Measurements from ENCODE around the gene SFRP5. TPM values are rescaled to one million over a fixed set of nuclear protein-coding genes. Genes with fewer than 3 reads are reported as not detected.

SFRP5 gene
- total RNA-seq, 1 experiment from 2014 or later, result not detected

DNA sequence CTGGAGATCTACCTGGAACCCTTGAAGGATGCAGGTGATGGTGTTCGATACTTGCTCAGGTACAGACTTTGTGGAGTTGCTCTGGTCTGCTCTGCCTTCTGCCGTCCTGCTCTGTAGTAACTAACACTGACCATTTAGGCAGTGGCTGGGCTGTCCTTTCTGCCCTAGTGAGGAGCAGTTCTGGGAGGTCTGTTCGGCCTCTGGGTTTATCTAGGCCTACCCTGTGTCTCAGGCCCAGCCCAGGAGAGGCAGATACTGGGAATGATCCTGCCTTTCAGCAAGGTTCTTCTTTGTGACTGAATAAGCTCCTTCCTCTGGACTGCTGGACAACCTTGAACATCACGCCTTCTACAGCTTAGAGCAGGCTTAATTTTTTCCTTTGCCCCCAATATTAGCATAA, 33.2 kb downstream of the SFRP5 start:
- Histone ChIP-seq H3K79me2 (ENCODE audit: insufficient read depth, low read length) (peaks cover 62% of the 10 kb centered on the region), H3K4me3 (replicated peaks in 1 of 2; ENCODE audit: low read depth in 1 of 2, low read length in 2 of 2) (peak overlapping the region; percentile 69 to 83), H3K9ac (ENCODE audit: low read length) (no peak overlapping the region), H3K9me2 (ENCODE audit: insufficient read depth) (no peaks in the 10 kb centered on the region), H2AFZ (ENCODE audit: low read depth, low read length, poor library complexity, severe bottlenecking) (no peak overlapping the region), H3K9me3 (ENCODE audit: control insufficient read depth in 1 of 2, insufficient read depth in 1 of 2, low read depth in 1 of 2, low read length in 2 of 2) (no peaks in the 10 kb centered on the region), H3K4me1 (ENCODE audit: control insufficient read depth in 1 of 2, insufficient read depth in 2 of 2, low read length in 2 of 2) (peaks cover 9 to 19% of the 10 kb centered on the region in 2 experiments), H3K36me3 (ENCODE audit: control insufficient read depth in 1 of 2, insufficient read depth in 2 of 2, low read length in 2 of 2) (peaks cover 21 to 29% of the 10 kb centered on the region in 2 experiments; a peak in 3 of 4 replicates), H3K27me3 (ENCODE audit: insufficient read depth, low read length) (no peaks in the 10 kb centered on the region), H3K4me2 (ENCODE audit: low read length) (peak overlapping the region; percentile 85), H4K20me1 (ENCODE audit: insufficient read depth) (no peaks in the 10 kb centered on the region), H3K27ac (ENCODE audit: low read depth, low read length) (no peak overlapping the region)
- TF ChIP-seq ELF1 (IDR thresholded peaks at IDR 0.05; ENCODE audit: borderline replicate concordance, low read depth), result no peak
- TF ChIP-seq, protein P1, sequence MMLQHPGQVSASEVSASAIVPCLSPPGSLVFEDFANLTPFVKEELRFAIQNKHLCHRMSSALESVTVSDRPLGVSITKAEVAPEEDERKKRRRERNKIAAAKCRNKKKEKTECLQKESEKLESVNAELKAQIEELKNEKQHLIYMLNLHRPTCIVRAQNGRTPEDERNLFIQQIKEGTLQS (IDR thresholded peaks at IDR 0.05), result no peak
- no peak for TF ChIP-seq SIN3A (IDR thresholded peaks at IDR 0.05; ENCODE audit: low read depth)
- no peak for TF ChIP-seq POLR2AphosphoS5 (IDR thresholded peaks at IDR 0.05; ENCODE audit: low read depth, low read length)
- no peak for TF ChIP-seq FOSL1 (IDR thresholded peaks at IDR 0.05; ENCODE audit: low read depth)
- TF ChIP-seq ZFX (IDR thresholded peaks at IDR 0.05), result no peak
- ATAC-seq (no peak), DNase-seq (ENCODE audit: low read depth, low spot score) (no peak)
- intact Hi-C loops (cut with micrococcal nuclease), result no loop called here
- ChIA-PET CTCF (no interaction called here), POLR2A (no interaction called here), RAD21 (ENCODE audit: low non-redundant PET in 1 of 2, low total read pairs in 2 of 2, uncharacterized antibody in 2 of 2, unreplicated experiment in 2 of 2) (no interaction called here)
- no TSS peak for BruUV-seq (replicated peaks)

DNA sequence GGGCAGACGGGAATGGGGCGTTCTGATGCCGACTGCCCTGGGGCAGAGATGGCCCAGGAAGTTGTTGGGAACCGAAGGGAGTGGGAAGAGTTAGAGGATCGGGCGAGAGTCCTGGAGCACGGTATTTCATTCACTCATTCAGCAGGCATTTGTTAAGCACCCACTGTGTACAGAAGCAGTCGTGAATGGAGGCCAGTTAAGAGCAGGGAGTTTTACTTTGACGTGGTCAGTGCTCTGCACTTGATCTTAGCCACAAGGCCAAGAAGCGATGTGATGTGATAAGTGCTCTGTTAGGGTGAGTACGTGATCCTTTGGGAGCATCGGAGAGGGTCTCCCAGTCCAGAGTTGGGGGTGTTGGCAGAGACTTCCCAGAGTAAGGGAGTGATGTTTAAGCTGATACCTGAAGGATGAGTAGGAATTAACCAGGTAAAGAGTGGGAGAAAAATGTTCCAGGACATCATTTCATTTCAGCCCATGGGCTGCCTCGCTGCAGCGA, 34.0 kb downstream of the SFRP5 start:
- H3K27me3 ChIP-seq (ENCODE audit: insufficient read depth, low read length), result no peaks in the 10 kb centered on the region
- peak overlapping the region; percentile 69 to 83 for H3K4me3 ChIP-seq (replicated peaks in 1 of 2; ENCODE audit: low read depth in 1 of 2, low read length in 2 of 2)
- peaks cover 9 to 19% of the 10 kb centered on the region in 2 experiments for H3K4me1 ChIP-seq (ENCODE audit: control insufficient read depth in 1 of 2, insufficient read depth in 2 of 2, low read length in 2 of 2)
- no peaks in the 10 kb centered on the region for H3K9me2 ChIP-seq (ENCODE audit: insufficient read depth)
- POLR2A ChIA-PET, result no interaction called here
- H3K9ac ChIP-seq (ENCODE audit: low read length), result peak overlapping the region; percentile 92
- no peaks in the 10 kb centered on the region for H3K9me3 ChIP-seq (ENCODE audit: control insufficient read depth in 1 of 2, insufficient read depth in 1 of 2, low read depth in 1 of 2, low read length in 2 of 2)
- BruUV-seq (replicated peaks), result no TSS peak
- DNase-seq (ENCODE audit: low read depth, low spot score) (no peak), ATAC-seq (no peak; the same call in 1 of the 2 replicates)
- H3K79me2 ChIP-seq (ENCODE audit: insufficient read depth, low read length), result peaks cover 54% of the 10 kb centered on the region
- H3K36me3 ChIP-seq (ENCODE audit: control insufficient read depth in 1 of 2, insufficient read depth in 2 of 2, low read length in 2 of 2), result peaks cover 17 to 22% of the 10 kb centered on the region in 2 experiments; a peak in 3 of 4 replicates
- peak overlapping the region; percentile 85 for H3K27ac ChIP-seq (ENCODE audit: low read depth, low read length)
- H4K20me1 ChIP-seq (ENCODE audit: insufficient read depth), result no peaks in the 10 kb centered on the region
- peak overlapping the region; percentile 85 for H3K4me2 ChIP-seq (ENCODE audit: low read length)
- no peak overlapping the region for H2AFZ ChIP-seq (ENCODE audit: low read depth, low read length, poor library complexity, severe bottlenecking)
- no peak for TF ChIP-seq JUND (IDR thresholded peaks at IDR 0.05)
- no peak for TF ChIP-seq FOSL1 (IDR thresholded peaks at IDR 0.05; ENCODE audit: low read depth)
- TF ChIP-seq, protein P2, sequence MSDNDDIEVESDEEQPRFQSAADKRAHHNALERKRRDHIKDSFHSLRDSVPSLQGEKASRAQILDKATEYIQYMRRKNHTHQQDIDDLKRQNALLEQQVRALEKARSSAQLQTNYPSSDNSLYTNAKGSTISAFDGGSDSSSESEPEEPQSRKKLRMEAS (IDR thresholded peaks at IDR 0.05), result no peak
- TF ChIP-seq CBX3 (IDR thresholded peaks at IDR 0.05; ENCODE audit: low read depth), result no peak
- no peak for TF ChIP-seq CEBPB (IDR thresholded peaks at IDR 0.05; ENCODE audit: low read depth)
- TF ChIP-seq ELF1 (IDR thresholded peaks at IDR 0.05; ENCODE audit: borderline replicate concordance, low read depth), result no peak
- no peak for TF ChIP-seq EZH2 (IDR thresholded peaks at IDR 0.05)
- no peak for TF ChIP-seq SIN3A (IDR thresholded peaks at IDR 0.05; ENCODE audit: low read depth)
- RAD21 ChIA-PET (ENCODE audit: low non-redundant PET in 1 of 2, low total read pairs in 2 of 2, uncharacterized antibody in 2 of 2, unreplicated experiment in 2 of 2), result no interaction called here
- intact Hi-C loops (cut with micrococcal nuclease), result no loop called here
- CTCF ChIA-PET, result no interaction called here

Data from HCT116 (cell line).